HepG2 (cell line): ENCODE results near the gene NAPSA. TPM values are rescaled to one million over a fixed set of nuclear protein-coding genes. Genes with fewer than 3 reads are reported as not detected.

Experiments used
- HMGXB4 ChIP-seq, 2 experiments: sonication (generic) in 1 of 2; formaldehyde crosslinking in 1 of 2; IDR thresholded peaks; 2 replicates each; pipeline versions ENCODE4 v1.4.0 to v1.6.1; 2018 to 2020; ENCODE audit warnings: missing genetic modification reagents in 2 of 2, borderline replicate concordance in 1 of 2, low read depth in 1 of 2, mild to moderate bottlenecking in 1 of 2, missing biosample characterization in 1 of 2
- KAT8 ChIP-seq: IDR thresholded peaks from 2 replicates; pipeline ENCODE4 v1.6.1; 2016; ENCODE audit warnings: missing genetic modification reagents, missing compliant biosample characterization
- KDM2A ChIP-seq: sonication (generic); formaldehyde crosslinking; IDR thresholded peaks from 2 replicates; pipeline ENCODE4 v1.4.0; 2020; ENCODE audit warnings: low read depth, missing genetic modification reagents, borderline replicate concordance
- MXI1 ChIP-seq: IDR thresholded peaks from 3 replicates; pipeline ENCODE4 v1.6.1; 2012; ENCODE audit warnings: low read depth, low read length, inconsistent platforms, borderline replicate concordance
- PATZ1 ChIP-seq: sonication (generic); formaldehyde crosslinking; IDR thresholded peaks from 2 replicates; pipeline ENCODE4 v1.4.0; 2020; ENCODE audit warnings: missing genetic modification reagents
- PAXIP1 ChIP-seq: sonication (generic); formaldehyde crosslinking; conservative IDR thresholded peaks from 2 replicates; pipeline ENCODE4 v1.4.0; 2020; ENCODE audit warnings: mild to moderate bottlenecking, missing genetic modification reagents, moderate library complexity
- RAD21 ChIP-seq: fragments of 450-650 bp; formaldehyde crosslinking; IDR thresholded peaks from 2 replicates; pipeline ENCODE4 v1.5.0; 2020; ENCODE audit warnings: mild to moderate bottlenecking
- RBM22 ChIP-seq: fragments of 200-400 bp; formaldehyde crosslinking; optimal IDR thresholded peaks from 2 replicates; pipeline ENCODE3; 2017; ENCODE audit warnings: mild to moderate bottlenecking, low read length, moderate library complexity
- RELA ChIP-seq: sonication (generic); formaldehyde crosslinking; IDR thresholded peaks from 2 replicates; pipeline ENCODE4 v1.4.0; 2020; ENCODE audit warnings: missing genetic modification reagents
- TEAD3 ChIP-seq: optimal IDR thresholded peaks from 2 replicates; pipeline ENCODE3; 2016; ENCODE audit warnings: borderline replicate concordance
- THAP11 ChIP-seq: IDR thresholded peaks from 2 replicates; pipeline ENCODE4 v1.6.1; 2016; ENCODE audit warnings: missing biosample characterization, missing genetic modification reagents
- UBTF ChIP-seq: sonication (generic); formaldehyde crosslinking; IDR thresholded peaks from 2 replicates; pipeline ENCODE4 v1.4.0; 2020; ENCODE audit warnings: mild to moderate bottlenecking, missing genetic modification reagents
- ZC3H4 ChIP-seq: sonication (generic); formaldehyde crosslinking; IDR thresholded peaks from 2 replicates; pipeline ENCODE4 v1.4.0; 2020; ENCODE audit warnings: missing genetic modification reagents, borderline replicate concordance
- ZFP36 ChIP-seq: fragments of 150-350 bp; IDR thresholded peaks from 2 replicates; pipeline ENCODE4 v1.6.1; 2018; ENCODE audit warnings: borderline replicate concordance, low read length, low read depth; ENCODE audit not compliant: partially characterized antibody
- ZNF24 ChIP-seq: fragments of 450-650 bp; IDR thresholded peaks from 2 replicates; pipeline ENCODE4 v1.6.1; 2017; ENCODE audit warnings: antibody characterized with exemption, mild to moderate bottlenecking
- ZNF260 ChIP-seq: sonication (generic); formaldehyde crosslinking; IDR thresholded peaks from 2 replicates; pipeline ENCODE4 v1.4.0; 2020; ENCODE audit warnings: missing genetic modification reagents, low read depth, mild to moderate bottlenecking, borderline replicate concordance
- ZNF501 ChIP-seq: sonication (generic); formaldehyde crosslinking; IDR thresholded peaks from 2 replicates; pipeline ENCODE4 v1.5.1; 2020; ENCODE audit warnings: mild to moderate bottlenecking, moderate library complexity, missing genetic modification reagents
- ZNF772 ChIP-seq: sonication (generic); formaldehyde crosslinking; IDR thresholded peaks from 2 replicates; pipeline ENCODE4 v1.5.0; 2020; ENCODE audit warnings: mild to moderate bottlenecking, missing genetic modification reagents
- polyA plus RNA-seq, 8 experiments: library from polyadenylated mRNA; depleted of rRNA in 3 of 8; stranded (reverse) in 7 of 8; unstranded in 1 of 8; fragments of >200 nt; fragmentation: Illumina TruSeq in 4 of 8; extraction: Trizol in 4 of 8; gene quantifications; 2 replicates each; pipeline versions ENCODE4 v1.2.1 to v1.2.3, GENCODE V29; 2011 to 2016; ENCODE audit warnings: low read depth in 4 of 8, missing spikeins in 1 of 8, mixed read lengths in 1 of 8; ENCODE audit not compliant: insufficient read depth in 1 of 8
- total RNA-seq, 5 experiments: library from RNA; depleted of rRNA; stranded (reverse); fragments of >200 nt; fragmentation: Illumina TruSeq; extraction: Trizol; gene quantifications; 2 replicates each; pipeline ENCODE4 v1.2.3, GENCODE V29; 2016; ENCODE audit warnings: low read depth in 1 of 5

Gene NAPSA
- total and polyA plus RNA-seq, 2 of the 13 experiments (the other 11 are each of a cell fraction or from before 2014, with no cell fraction given), result not detected

GRCh38 chr19:50357178-50358100 is 8.0 kb downstream of the NAPSA start (continued):
- no peak for TF ChIP-seq ZNF24
- TF ChIP-seq RBM22, result no peak
- peak; percentile 36 for TF ChIP-seq ZFP36
- TF ChIP-seq PATZ1 (CRISPR knock-in tag), result no peak
- peak; percentile 29; the same call in 1 of the 2 replicates for TF ChIP-seq UBTF (CRISPR knock-in tag)
- TF ChIP-seq ZNF772, result peak; percentile 56; the same call in 1 of the 2 replicates
- no peak for TF ChIP-seq ZC3H4
- no peak for TF ChIP-seq MXI1
- TF ChIP-seq RAD21 (CRISPR knock-in tag), result peak; percentile 82
- TF ChIP-seq TEAD3, result peak; percentile 60
- peak; percentile 39; the same call in 1 of the 2 replicates for TF ChIP-seq KDM2A (CRISPR knock-in tag)
- no peak for TF ChIP-seq ZNF260 (CRISPR knock-in tag)
- TF ChIP-seq KAT8, result 0 out of 2 replicates have a peak, but pooled peaks have one; percentile 37
- 0 out of 2 replicates have a peak, but pooled peaks have one; percentile 5 for TF ChIP-seq PAXIP1
- TF ChIP-seq ZNF501 (CRISPR knock-in tag), result no peak
- TF ChIP-seq RELA (CRISPR knock-in tag), result no peak
- peak; percentile 47; a peak in 3 of 4 replicates for TF ChIP-seq HMGXB4 (CRISPR knock-in tag; IDR thresholded peaks at IDR 0.05; ENCODE audit: borderline replicate concordance in 1 of 2, low read depth in 1 of 2)
- TF ChIP-seq THAP11 (CRISPR knock-in tag), result 0 out of 2 replicates have a peak, but pooled peaks have one; percentile 21
